VCaP (cell line): Measurements from ENCODE around the gene ANKMY1.

Experiments used
- H3K27ac ChIP-seq: fragments of 450-650 bp; 2 replicates; pipeline ENCODE4 v1.5.1; 2017
- TF ChIP-seq, protein P1 (sequence below): fragments of 450-650 bp; conservative IDR thresholded peaks from 2 replicates; pipeline ENCODE4 v1.5.1; 2017; ENCODE audit warnings: mild to moderate bottlenecking, moderate library complexity

Gene ANKMY1

DNA sequence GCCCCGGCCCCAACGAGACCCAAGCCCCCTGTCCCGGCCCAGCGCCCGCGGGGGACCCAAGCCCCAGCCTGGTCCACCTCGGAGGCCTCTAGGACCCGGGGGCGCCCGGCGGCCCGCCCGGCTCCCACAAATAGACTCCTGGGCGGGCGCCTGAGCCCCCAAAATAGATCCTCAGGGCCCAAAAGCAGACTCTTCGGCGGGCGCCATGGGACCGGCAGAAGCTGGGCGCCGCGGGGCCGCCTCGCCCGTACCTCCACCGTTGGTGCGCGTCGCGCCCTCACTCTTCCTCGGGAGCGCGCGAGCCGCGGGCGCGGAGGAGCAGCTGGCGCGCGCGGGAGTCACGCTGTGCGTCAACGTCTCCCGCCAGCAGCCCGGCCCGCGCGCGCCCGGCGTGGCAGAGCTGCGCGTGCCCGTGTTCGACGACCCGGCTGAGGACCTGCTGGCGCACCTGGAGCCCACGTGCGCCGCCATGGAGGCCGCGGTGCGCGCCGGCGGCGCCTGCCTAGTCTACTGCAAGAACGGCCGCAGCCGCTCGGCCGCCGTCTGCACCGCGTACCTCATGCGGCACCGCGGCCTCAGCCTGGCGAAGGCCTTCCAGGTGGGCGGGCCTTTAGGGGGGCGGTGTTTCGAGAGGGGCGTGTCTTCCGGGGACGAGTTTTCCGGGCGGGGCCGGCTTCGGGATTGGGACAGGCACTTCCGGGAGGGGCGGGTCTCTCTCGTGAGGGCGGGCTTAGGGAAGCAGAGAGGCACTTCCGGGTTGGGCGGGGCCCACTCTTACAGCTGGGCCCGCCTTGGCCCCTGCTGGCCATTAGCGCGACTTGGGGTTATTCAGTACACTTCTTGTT lies 2.9 kb upstream of the ANKMY1 start:
- peak overlapping the region; percentile 98 for H3K27ac ChIP-seq
- TF ChIP-seq, protein P1, sequence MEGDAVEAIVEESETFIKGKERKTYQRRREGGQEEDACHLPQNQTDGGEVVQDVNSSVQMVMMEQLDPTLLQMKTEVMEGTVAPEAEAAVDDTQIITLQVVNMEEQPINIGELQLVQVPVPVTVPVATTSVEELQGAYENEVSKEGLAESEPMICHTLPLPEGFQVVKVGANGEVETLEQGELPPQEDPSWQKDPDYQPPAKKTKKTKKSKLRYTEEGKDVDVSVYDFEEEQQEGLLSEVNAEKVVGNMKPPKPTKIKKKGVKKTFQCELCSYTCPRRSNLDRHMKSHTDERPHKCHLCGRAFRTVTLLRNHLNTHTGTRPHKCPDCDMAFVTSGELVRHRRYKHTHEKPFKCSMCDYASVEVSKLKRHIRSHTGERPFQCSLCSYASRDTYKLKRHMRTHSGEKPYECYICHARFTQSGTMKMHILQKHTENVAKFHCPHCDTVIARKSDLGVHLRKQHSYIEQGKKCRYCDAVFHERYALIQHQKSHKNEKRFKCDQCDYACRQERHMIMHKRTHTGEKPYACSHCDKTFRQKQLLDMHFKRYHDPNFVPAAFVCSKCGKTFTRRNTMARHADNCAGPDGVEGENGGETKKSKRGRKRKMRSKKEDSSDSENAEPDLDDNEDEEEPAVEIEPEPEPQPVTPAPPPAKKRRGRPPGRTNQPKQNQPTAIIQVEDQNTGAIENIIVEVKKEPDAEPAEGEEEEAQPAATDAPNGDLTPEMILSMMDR = peak; percentile 21

DNA sequence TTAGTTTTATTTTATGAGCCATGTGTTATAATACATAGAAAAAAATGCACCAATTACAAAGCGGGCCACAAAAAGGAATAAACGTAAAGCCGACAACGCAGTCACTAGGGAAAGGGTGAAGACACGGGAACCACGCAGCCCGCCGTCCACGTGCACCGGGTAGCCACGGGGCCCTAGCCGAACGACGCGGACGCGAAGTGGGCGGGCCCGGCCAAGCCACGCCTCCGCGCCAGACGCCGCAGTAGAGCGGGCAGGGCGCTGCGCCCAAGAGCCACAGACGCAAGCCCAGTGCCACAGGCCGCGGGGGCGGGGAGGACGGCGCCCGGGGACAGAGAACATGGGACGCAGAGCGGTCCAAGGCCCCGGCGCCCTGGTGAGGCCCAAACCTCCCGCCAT lies 2.3 kb upstream of the ANKMY1 start, which contains the start of gene DUSP28:
Gene DUSP28, plus strand, starts transcription at position 274 of the 396 bp plus-strand sequence. CDS start 328 bp downstream, outside the sequence.
- TF ChIP-seq, protein P1 = no peak

DNA sequence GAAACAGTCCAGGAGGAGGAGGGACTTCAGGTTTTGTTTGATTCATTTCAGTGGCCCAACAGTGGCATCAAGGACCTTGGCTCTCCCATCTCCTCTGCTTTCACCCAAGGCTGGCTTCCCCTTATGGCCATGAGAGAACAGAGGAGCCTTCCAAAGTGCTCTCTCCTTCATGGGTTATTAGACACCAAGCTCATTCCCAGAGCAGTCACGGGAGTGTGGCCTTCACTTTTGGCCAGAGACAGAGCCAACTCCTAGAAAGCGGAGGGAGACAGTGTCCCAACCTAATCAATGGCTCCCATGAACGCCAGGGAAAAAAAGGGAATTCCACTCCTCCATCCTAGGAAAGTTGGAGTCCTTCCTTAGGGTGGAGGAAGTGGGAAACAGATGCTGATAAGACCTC lies 1.5 kb upstream of the ANKMY1 start:
- no peak overlapping the region for H3K27ac ChIP-seq
- TF ChIP-seq, protein P1 = no peak

More for the DNA sequence above, 2.3 kb upstream of the ANKMY1 start, which contains the start of gene DUSP28:
- peak within 1 kb of the TSS; percentile 98 for H3K27ac ChIP-seq

DNA sequence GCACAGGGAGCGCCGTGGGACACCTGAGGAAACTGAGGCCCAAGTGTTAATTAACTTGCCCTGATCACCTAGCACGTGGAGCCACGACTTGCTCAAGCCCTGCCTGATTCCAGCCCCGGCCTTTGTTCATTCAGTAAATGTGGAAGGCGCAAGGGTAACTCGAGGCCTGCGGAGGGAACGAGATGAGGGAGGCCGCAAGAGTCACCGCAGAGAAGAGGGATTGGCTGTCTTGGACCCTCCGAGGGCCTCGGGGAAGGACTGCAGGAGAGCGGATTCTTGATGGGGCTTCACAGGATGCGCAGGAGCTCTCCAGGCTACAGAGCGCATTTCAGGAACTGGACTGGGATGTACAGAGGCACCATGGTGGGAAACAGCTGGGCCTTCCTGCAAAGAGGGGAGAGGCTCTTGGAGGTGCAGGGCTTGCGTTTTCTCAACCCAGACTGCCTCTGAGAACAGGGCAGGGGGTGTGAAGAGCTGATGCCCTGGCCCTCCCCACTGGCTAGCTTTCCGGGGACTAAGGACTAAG lies 511 bp upstream of the ANKMY1 start:
- TF ChIP-seq, protein P1 = no peak
- H3K27ac ChIP-seq = no peak overlapping the region

DNA sequence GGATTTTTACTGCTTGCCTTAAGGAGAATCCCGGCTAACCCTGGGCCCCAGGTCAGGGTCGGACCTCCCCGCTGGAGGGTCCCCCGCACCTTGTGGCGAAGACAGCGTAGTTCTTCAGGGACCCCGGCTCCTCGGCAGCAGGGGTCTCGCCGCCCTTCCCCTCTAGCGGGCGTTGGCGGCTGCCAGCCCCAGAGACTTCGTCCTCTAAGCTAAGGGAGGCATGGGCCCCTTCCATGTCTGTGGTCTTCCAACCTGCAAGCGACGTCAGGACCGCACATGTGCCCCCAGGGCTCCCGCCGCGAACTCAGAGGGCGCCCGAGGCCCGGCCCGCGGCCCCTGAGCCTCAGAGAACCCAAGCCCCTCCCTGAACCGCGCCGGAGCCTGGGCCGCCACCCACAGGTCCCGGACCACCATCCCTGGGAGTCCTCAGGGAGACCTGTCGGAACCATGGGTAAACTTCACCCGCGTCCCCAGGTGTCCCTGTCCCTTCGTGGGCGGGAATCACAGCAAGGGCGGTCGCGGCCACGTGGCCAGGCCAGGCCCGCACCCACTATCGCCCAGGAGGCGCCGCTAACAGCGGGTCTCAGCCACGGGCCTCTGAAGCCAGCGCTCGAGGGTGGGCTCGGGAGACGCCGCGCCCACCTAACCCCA lies 562 bp downstream of the ANKMY1 start:
- TF ChIP-seq, protein P1 = no peak

DNA sequence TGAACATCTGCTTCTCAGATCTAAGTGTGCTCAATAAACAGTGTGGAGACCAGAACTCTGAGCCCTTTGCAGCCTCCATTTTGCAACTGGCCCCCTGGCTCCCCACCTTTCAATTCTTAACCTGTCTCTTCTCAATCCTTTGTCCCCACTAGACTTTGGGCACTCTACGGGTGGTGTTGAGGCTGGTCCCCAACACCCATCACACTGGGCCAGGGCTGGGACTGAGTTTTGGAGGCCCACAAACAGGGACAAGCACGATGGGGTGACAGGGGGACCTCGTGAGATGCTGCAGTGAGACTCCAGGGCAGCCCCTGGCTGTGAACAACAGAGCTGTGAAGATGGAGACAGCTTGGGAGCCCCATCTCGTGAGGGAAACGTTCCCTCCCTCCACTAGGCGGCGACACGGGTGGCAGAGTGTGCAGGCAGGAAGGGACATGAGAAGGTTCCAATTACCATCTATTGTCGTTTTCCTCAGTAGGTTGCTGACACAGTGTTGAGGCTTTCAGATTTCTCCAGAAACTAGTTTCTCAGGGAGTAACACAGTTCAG lies 1.2 kb downstream of the ANKMY1 start:
- TF ChIP-seq, protein P1 = peak; percentile 38
- H3K27ac ChIP-seq = no peak overlapping the region

More for the DNA sequence above, 562 bp downstream of the ANKMY1 start:
- no peak overlapping the region for H3K27ac ChIP-seq
